HEK293 (cell line): ENCODE data around the gene NRP1.

Experiments used
- GLI4 ChIP-seq: fragments of 450-650 bp; formaldehyde crosslinking; IDR thresholded peaks from 2 replicates; pipeline ENCODE4 v1.5.1; 2016; ENCODE audit warnings: missing biosample characterization, missing genetic modification characterization
- TF ChIP-seq, protein P1 (sequence below): fragments of 450-650 bp; formaldehyde crosslinking; IDR thresholded peaks from 2 replicates; pipeline ENCODE4 v1.5.1; 2016; ENCODE audit warnings: missing biosample characterization, missing genetic modification characterization

DNA sequence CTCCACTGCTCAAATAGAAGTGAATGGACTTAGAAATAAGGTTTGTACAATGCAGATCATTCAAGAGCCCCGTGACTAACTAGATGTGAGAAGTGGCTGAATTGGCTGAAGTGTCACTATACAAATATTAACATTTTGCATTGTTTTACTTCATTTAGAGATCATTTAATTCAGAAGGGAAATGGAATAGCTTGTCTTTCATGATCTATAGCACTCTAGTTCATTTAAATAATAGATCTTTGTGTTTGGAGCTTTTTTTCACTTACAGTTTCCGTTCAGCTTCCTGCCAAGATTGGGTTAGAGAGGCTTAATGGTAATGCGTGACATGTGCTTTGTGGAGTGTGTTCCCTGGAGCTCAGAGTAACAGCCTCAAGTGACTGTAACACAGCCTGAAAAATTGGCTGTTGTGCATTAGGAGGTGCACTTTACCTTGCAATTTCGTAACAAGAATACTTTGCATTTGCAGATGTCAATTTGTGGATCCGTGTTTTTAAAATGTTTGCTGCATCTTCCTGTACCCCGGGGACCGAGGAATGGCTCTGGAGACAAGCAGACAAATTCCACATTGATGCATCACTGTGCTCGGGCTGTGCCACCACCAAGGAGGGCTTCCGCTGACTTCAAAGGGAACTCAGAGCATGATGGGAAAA is 170.3 kb downstream of the NRP1 start:
- TF ChIP-seq, protein P1, sequence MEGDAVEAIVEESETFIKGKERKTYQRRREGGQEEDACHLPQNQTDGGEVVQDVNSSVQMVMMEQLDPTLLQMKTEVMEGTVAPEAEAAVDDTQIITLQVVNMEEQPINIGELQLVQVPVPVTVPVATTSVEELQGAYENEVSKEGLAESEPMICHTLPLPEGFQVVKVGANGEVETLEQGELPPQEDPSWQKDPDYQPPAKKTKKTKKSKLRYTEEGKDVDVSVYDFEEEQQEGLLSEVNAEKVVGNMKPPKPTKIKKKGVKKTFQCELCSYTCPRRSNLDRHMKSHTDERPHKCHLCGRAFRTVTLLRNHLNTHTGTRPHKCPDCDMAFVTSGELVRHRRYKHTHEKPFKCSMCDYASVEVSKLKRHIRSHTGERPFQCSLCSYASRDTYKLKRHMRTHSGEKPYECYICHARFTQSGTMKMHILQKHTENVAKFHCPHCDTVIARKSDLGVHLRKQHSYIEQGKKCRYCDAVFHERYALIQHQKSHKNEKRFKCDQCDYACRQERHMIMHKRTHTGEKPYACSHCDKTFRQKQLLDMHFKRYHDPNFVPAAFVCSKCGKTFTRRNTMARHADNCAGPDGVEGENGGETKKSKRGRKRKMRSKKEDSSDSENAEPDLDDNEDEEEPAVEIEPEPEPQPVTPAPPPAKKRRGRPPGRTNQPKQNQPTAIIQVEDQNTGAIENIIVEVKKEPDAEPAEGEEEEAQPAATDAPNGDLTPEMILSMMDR (tag by site-specific recombination) = no peak
- no peak for TF ChIP-seq GLI4 (tag by site-specific recombination)
